ENCODE data around the gene DNAJC30. TPM values are rescaled to one million over a fixed set of nuclear protein-coding genes. Genes with fewer than 3 reads are reported as not detected.
A peak's percentile ranks its signal among the peaks of the same experiment; 100 is the strongest.

The DNAJC30 gene
- total RNA-seq, 3 donors from 2014 or later = 2.9 to 6.9 (median 4.6) TPM

DNA sequence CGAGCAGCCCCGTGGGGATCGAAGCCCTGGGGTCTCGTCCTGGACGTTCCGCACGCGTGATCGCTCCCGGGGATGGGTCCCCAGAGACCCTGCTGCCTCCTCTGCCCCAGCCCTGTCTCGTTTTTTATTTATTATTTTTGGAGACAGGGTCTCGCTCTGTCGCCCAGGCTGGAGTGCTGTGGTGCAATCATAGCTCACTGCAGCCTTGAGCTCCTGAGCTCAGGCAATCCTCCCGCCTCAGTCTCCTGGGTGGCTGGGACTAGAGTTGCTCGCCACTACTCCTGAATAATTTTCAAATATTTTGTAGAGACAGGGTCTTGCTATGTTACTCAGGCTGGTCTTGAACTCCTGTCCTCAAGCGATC, 36.5 kb upstream of the DNAJC30 start:
- DNase-seq (ENCODE audit: low spot score in 2 of 2) = no peak
- no peaks in the 10 kb centered on the region for H3K27me3 ChIP-seq
- intact Hi-C loops (cut with DNase I; ENCODE audit: low total_unique reads) = loop anchor here (10.0 kb wide), 1 partner anchor 115 kb away; no protein-coding TSS in a partner anchor
- peak overlapping the region; percentile 66 to 91 (median 83) for H3K4me3 ChIP-seq
- H3K27ac ChIP-seq = no peak overlapping the region
- H3K9me3 ChIP-seq = no peaks in the 10 kb centered on the region
- no peaks in the 10 kb centered on the region for H3K36me3 ChIP-seq
- peaks cover 4 to 7% of the 10 kb centered on the region in 2 donors for H3K4me1 ChIP-seq
- TF ChIP-seq, protein P1, sequence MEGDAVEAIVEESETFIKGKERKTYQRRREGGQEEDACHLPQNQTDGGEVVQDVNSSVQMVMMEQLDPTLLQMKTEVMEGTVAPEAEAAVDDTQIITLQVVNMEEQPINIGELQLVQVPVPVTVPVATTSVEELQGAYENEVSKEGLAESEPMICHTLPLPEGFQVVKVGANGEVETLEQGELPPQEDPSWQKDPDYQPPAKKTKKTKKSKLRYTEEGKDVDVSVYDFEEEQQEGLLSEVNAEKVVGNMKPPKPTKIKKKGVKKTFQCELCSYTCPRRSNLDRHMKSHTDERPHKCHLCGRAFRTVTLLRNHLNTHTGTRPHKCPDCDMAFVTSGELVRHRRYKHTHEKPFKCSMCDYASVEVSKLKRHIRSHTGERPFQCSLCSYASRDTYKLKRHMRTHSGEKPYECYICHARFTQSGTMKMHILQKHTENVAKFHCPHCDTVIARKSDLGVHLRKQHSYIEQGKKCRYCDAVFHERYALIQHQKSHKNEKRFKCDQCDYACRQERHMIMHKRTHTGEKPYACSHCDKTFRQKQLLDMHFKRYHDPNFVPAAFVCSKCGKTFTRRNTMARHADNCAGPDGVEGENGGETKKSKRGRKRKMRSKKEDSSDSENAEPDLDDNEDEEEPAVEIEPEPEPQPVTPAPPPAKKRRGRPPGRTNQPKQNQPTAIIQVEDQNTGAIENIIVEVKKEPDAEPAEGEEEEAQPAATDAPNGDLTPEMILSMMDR (IDR thresholded peaks at IDR 0.05) = no peak
- TF ChIP-seq POLR2A (IDR thresholded peaks at IDR 0.05) = no peak
- TF ChIP-seq POLR2AphosphoS5 (IDR thresholded peaks at IDR 0.05) = no peak

DNA sequence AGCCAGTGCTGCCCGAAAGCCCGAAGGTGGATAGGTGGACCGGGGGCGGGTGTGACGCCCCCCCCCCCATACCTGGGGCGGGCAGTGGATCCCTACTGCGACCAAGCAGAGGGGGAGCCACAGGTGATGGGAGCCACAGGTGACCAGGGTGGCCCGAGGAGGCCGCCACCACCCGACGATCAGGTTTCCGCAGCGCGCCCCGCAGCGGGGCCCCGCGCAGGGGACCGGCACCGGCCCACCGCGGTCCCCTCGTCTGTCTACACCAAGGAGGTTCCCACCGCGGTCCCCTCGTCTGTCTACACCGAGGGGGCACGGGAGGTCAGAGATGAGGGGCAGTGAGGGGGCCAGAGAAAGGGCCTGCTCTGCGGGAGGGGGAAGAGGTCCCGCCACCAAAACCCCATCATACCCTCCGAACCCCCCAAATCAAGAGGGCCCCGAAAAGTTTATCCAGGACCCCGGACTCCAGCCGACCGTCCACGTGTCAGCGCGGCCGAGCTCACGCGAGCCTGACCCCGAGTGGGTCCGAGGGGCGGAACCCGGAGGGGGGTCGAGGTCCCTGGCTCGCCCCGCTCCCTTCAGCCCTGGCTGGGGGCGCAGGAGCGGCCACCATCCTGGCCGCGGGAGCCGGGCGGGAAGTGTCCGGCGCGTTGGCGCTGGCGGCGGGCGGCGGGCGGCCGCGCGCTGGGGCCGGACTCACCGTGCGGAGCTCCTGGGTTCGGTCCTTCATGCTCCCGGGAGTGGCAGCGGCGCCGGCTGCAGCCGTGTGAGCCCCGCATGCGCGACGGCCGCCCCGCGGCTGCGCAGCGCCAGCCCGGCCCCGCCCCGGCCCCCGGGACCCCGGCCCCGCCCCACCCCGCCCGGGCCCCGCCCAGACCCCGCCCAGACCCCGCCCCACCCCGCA, 35.9 kb upstream of the DNAJC30 start, which contains the start of gene STX1A:
Gene STX1A (minus strand): TSS at position 765 of the 901 bp plus-strand sequence. CDS start 38 bp downstream, at position 727.
- Histone ChIP-seq H3K4me1 (peaks cover 4 to 7% of the 10 kb centered on the region in 2 donors), H3K4me3 (peak within 1 kb of the TSS; percentile 66 to 91 (median 83)), H3K9me3 (no peaks in the 10 kb centered on the region), H3K27me3 (no peaks in the 10 kb centered on the region), H3K27ac (no peak within 1 kb of the TSS), H3K36me3 (no peaks in the 10 kb centered on the region)
- peak in 1 of 2 donors; percentile 43 for DNase-seq (ENCODE audit: low spot score in 2 of 2)
- intact Hi-C loops (cut with DNase I; ENCODE audit: low total_unique reads) = no loop called here
- TF ChIP-seq, protein P1 (IDR thresholded peaks at IDR 0.05) = no peak
- no peak for TF ChIP-seq POLR2A (IDR thresholded peaks at IDR 0.05)
- TF ChIP-seq POLR2AphosphoS5 (IDR thresholded peaks at IDR 0.05) = no peak

DNA sequence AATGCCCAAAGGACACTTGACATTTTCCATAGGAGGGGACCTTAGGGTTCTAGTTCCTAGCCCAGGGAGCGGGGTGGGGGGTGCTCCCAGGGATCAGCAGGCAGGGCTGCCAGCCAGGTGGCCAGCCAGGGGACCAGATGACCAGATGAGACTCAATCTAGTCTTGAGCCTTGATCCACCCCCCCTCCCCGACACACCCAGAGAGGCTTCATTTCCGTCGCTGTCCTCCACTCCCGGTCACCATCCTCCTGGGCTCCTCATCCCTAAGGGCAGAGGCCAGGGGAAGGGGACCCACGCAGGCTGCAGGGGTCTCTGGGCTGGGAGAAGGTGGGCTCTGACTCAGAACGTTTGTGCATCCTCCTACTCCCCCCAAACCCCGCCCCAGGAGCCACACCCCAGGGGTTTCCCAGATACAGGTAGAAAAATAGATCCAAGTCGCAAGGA, 35.2 kb upstream of the DNAJC30 start:
- Histone ChIP-seq H3K4me1 (peaks cover 4 to 7% of the 10 kb centered on the region in 2 donors), H3K4me3 (peak overlapping the region; percentile 66 to 91 (median 83)), H3K36me3 (no peaks in the 10 kb centered on the region), H3K27ac (no peak overlapping the region), H3K27me3 (no peaks in the 10 kb centered on the region), H3K9me3 (no peaks in the 10 kb centered on the region)
- TF ChIP-seq POLR2AphosphoS5 (IDR thresholded peaks at IDR 0.05) (no peak), POLR2A (IDR thresholded peaks at IDR 0.05) (no peak)
- TF ChIP-seq, protein P1 (IDR thresholded peaks at IDR 0.05) = no peak
- intact Hi-C loops (cut with DNase I; ENCODE audit: low total_unique reads) = no loop called here
- DNase-seq (ENCODE audit: low spot score in 2 of 2) = no peak

DNA sequence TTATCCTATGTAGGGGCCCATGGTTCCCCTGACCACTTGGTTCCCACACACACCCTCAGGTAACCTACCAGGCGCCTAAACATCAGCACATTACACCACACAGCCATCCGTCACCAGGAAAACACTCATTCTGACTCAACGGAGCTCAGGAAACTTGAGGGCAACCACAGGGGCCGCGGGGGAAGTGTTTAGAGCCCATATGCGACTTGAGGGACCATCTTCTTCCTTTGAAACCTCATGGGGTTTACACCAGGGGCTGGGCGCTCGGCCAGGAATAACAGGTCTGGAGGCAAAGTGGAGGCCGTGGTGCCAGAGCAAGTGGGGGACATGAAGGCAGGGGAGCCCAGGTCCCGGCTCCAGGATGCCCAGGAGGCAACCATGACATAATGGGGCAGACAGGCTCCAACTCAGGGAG, 34.7 kb upstream of the DNAJC30 start:
- TF ChIP-seq POLR2A (IDR thresholded peaks at IDR 0.05) = no peak
- TF ChIP-seq, protein P1 (IDR thresholded peaks at IDR 0.05) = no peak
- TF ChIP-seq POLR2AphosphoS5 (IDR thresholded peaks at IDR 0.05) = no peak
- no peaks in the 10 kb centered on the region for H3K36me3 ChIP-seq
- no peak overlapping the region for H3K27ac ChIP-seq
- H3K27me3 ChIP-seq = no peaks in the 10 kb centered on the region
- H3K4me1 ChIP-seq = peaks cover 4 to 7% of the 10 kb centered on the region in 2 donors
- intact Hi-C loops (cut with DNase I; ENCODE audit: low total_unique reads) = no loop called here
- H3K9me3 ChIP-seq = no peaks in the 10 kb centered on the region
- no peak for DNase-seq (ENCODE audit: low spot score in 2 of 2)
- H3K4me3 ChIP-seq = peak overlapping the region in 1 of 3 donors; percentile 91

Measured in breast epithelium (tissue), 4 donors.